HepG2 (cell line): ENCODE data around the gene ZDHHC19. TPM values are rescaled to one million over a fixed set of nuclear protein-coding genes. Genes with fewer than 3 reads are reported as not detected.

Experiments
- DPF2 ChIP-seq: sonication (generic); formaldehyde crosslinking; IDR thresholded peaks from 2 replicates; pipeline ENCODE4 v1.4.0; 2020; ENCODE audit warnings: mild to moderate bottlenecking, low read depth, missing genetic modification reagents, borderline replicate concordance
- FOXK2 ChIP-seq: fragments of 450-650 bp; IDR thresholded peaks from 2 replicates; pipeline ENCODE4 v1.6.1; 2016
- IRX3 ChIP-seq: sonication (generic); formaldehyde crosslinking; IDR thresholded peaks from 2 replicates; pipeline ENCODE4 v1.8.1; 2023; ENCODE audit warnings: mild to moderate bottlenecking, low read depth, missing genetic modification reagents, borderline replicate concordance
- NFIB ChIP-seq: sonication (generic); formaldehyde crosslinking; IDR thresholded peaks from 2 replicates; pipeline ENCODE4 v1.9.0; 2021; ENCODE audit warnings: missing genetic modification reagents, mild to moderate bottlenecking, borderline replicate concordance
- ONECUT2 ChIP-seq: sonication (generic); formaldehyde crosslinking; IDR thresholded peaks from 2 replicates; pipeline ENCODE4 v1.4.0; 2020; ENCODE audit warnings: missing genetic modification reagents
- RFXANK ChIP-seq: IDR thresholded peaks from 2 replicates; pipeline ENCODE4 v1.6.1; 2016
- SRSF4 ChIP-seq: fragments of 200-400 bp; formaldehyde crosslinking; IDR thresholded peaks from one replicate; pipeline ENCODE4 v1.6.1; 2018; ENCODE audit warnings: mild to moderate bottlenecking, low read depth, low read length, moderate library complexity; ENCODE audit not compliant: poor library complexity, severe bottlenecking
- SRY ChIP-seq: sonication (generic); formaldehyde crosslinking; IDR thresholded peaks from 2 replicates; pipeline ENCODE4 v1.8.0; 2022; ENCODE audit warnings: mild to moderate bottlenecking, missing genetic modification reagents
- ZFP36L1 ChIP-seq: sonication (generic); formaldehyde crosslinking; IDR thresholded peaks from 2 replicates; pipeline ENCODE4 v1.8.0; 2022; ENCODE audit warnings: mild to moderate bottlenecking, missing genetic modification reagents, moderate library complexity
- ZFP37 ChIP-seq: sonication (generic); formaldehyde crosslinking; IDR thresholded peaks from 2 replicates; pipeline ENCODE4 v1.4.0; 2020; ENCODE audit warnings: missing genetic modification reagents, borderline replicate concordance
- ZFP82 ChIP-seq: sonication (generic); formaldehyde crosslinking; IDR thresholded peaks from 2 replicates; pipeline ENCODE4 v1.5.1; 2020; ENCODE audit warnings: mild to moderate bottlenecking, missing genetic modification reagents, borderline replicate concordance
- ZNF143 ChIP-seq: sonication (generic); formaldehyde crosslinking; IDR thresholded peaks from 2 replicates; pipeline ENCODE4 v1.4.0; 2020; ENCODE audit warnings: missing genetic modification reagents
- ZNF468 ChIP-seq: sonication (generic); formaldehyde crosslinking; IDR thresholded peaks from 2 replicates; pipeline ENCODE4 v1.8.0; 2022; ENCODE audit warnings: mild to moderate bottlenecking, moderate library complexity, missing genetic modification reagents
- ZNF484 ChIP-seq: sonication (generic); formaldehyde crosslinking; IDR thresholded peaks from 2 replicates; pipeline ENCODE4 v1.5.1; 2020; ENCODE audit warnings: mild to moderate bottlenecking, low read depth, missing genetic modification reagents, borderline replicate concordance
- ZNF7 ChIP-seq: IDR thresholded peaks from 2 replicates; pipeline ENCODE4 v1.6.1; 2016; ENCODE audit warnings: missing biosample characterization, missing genetic modification reagents
- ZNF768 ChIP-seq: sonication (generic); formaldehyde crosslinking; IDR thresholded peaks from 2 replicates; pipeline ENCODE4 v1.4.0; 2020; ENCODE audit warnings: missing genetic modification reagents
- ZNF782 ChIP-seq: sonication (generic); formaldehyde crosslinking; IDR thresholded peaks from 2 replicates; pipeline ENCODE4 v1.4.0; 2020; ENCODE audit warnings: missing genetic modification reagents, mild to moderate bottlenecking, borderline replicate concordance
- polyA plus RNA-seq, 8 experiments: library from polyadenylated mRNA; depleted of rRNA in 3 of 8; stranded (reverse) in 7 of 8; unstranded in 1 of 8; fragments of >200 nt; fragmentation: Illumina TruSeq in 4 of 8; extraction: Trizol in 4 of 8; gene quantifications; 2 replicates each; pipeline versions ENCODE4 v1.2.1 to v1.2.3, GENCODE V29; 2011 to 2016; ENCODE audit warnings: low read depth in 4 of 8, missing spikeins in 1 of 8, mixed read lengths in 1 of 8; ENCODE audit not compliant: insufficient read depth in 1 of 8
- total RNA-seq, 5 experiments: library from RNA; depleted of rRNA; stranded (reverse); fragments of >200 nt; fragmentation: Illumina TruSeq; extraction: Trizol; gene quantifications; 2 replicates each; pipeline ENCODE4 v1.2.3, GENCODE V29; 2016; ENCODE audit warnings: low read depth in 1 of 5
- TF ChIP-seq, protein P1 (sequence below): sonication (generic); formaldehyde crosslinking; conservative IDR thresholded peaks from 2 replicates; pipeline ENCODE4 v1.4.0; 2020; ENCODE audit warnings: missing genetic modification reagents
- TF ChIP-seq, protein P2 (sequence below): sonication (generic); formaldehyde crosslinking; IDR thresholded peaks from 2 replicates; pipeline ENCODE4 v1.4.0; 2020; ENCODE audit warnings: mild to moderate bottlenecking, missing genetic modification reagents, borderline replicate concordance
- TF ChIP-seq, protein P3 (sequence below): sonication (generic); formaldehyde crosslinking; IDR thresholded peaks from 2 replicates; pipeline ENCODE4 v1.4.0; 2020; ENCODE audit warnings: missing genetic modification reagents
- TF ChIP-seq, protein P4 (sequence below): sonication (generic); IDR thresholded peaks from 2 replicates; pipeline ENCODE4 v1.6.1; 2016; ENCODE audit warnings: low read depth, borderline replicate concordance

The ZDHHC19 gene
- total and polyA plus RNA-seq, 2 of the 13 experiments (the other 11 are each of a cell fraction or from before 2014, with no cell fraction given), result 0.22 to 0.53 TPM

DNA sequence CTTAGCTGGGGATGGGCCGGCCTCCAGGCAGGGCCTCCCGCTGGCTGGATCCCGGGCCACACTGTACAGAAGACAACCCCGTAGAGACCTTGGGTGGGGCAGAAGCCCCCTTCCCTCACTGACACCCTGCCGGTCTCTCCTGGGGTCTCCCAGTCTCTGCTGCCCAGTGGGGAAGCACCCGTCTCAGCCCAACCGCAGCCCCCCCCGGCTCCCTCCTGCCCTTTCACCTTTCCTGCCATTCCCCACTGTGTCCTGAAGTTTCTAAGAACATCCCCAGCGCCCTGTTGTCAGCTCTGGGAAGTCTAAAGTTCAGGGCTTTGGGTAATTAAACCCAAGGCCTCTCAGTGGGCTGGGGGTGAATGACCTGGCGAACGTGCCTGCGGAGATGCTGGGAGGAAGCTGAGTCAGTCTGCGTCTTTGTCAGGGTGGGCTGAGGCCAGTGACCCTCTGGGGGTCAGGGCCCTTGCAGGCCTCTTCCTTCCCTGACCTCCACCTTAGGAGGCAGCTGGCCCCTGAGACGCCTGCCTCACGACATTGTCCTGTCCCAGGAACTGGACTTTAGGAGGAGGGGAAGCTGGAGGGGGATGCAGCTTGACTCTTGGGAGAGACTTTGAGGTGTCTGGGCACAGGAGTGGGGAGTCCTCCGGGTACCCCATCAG, 3.7 kb upstream of the ZDHHC19 start (continued):
- TF ChIP-seq, protein P1, sequence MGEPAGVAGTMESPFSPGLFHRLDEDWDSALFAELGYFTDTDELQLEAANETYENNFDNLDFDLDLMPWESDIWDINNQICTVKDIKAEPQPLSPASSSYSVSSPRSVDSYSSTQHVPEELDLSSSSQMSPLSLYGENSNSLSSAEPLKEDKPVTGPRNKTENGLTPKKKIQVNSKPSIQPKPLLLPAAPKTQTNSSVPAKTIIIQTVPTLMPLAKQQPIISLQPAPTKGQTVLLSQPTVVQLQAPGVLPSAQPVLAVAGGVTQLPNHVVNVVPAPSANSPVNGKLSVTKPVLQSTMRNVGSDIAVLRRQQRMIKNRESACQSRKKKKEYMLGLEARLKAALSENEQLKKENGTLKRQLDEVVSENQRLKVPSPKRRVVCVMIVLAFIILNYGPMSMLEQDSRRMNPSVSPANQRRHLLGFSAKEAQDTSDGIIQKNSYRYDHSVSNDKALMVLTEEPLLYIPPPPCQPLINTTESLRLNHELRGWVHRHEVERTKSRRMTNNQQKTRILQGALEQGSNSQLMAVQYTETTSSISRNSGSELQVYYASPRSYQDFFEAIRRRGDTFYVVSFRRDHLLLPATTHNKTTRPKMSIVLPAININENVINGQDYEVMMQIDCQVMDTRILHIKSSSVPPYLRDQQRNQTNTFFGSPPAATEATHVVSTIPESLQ (CRISPR knock-in tag), result no peak; the same call in 1 of the 2 replicates
- TF ChIP-seq ZFP36L1 (CRISPR knock-in tag) (no peak), RFXANK (no peak), SRY (CRISPR knock-in tag) (no peak; the same call in 1 of the 2 replicates), ZNF468 (CRISPR knock-in tag) (no peak), ZNF143 (CRISPR knock-in tag) (0 out of 2 replicates have a peak, but pooled peaks have one; percentile 29), ZNF7 (CRISPR knock-in tag) (no peak), FOXK2 (no peak), NFIB (CRISPR knock-in tag) (no peak), DPF2 (CRISPR knock-in tag) (peak; percentile 88; the same call in 1 of the 2 replicates), IRX3 (CRISPR knock-in tag) (no peak; the same call in 1 of the 2 replicates), ONECUT2 (CRISPR knock-in tag) (no peak), ZFP37 (CRISPR knock-in tag) (peak; percentile 59; the same call in 1 of the 2 replicates), ZNF484 (CRISPR knock-in tag) (no peak), ZNF782 (CRISPR knock-in tag) (no peak), ZNF768 (no peak), ZFP82 (peak; percentile 17; the same call in 1 of the 2 replicates), SRSF4 (no peak)
- TF ChIP-seq, protein P2, sequence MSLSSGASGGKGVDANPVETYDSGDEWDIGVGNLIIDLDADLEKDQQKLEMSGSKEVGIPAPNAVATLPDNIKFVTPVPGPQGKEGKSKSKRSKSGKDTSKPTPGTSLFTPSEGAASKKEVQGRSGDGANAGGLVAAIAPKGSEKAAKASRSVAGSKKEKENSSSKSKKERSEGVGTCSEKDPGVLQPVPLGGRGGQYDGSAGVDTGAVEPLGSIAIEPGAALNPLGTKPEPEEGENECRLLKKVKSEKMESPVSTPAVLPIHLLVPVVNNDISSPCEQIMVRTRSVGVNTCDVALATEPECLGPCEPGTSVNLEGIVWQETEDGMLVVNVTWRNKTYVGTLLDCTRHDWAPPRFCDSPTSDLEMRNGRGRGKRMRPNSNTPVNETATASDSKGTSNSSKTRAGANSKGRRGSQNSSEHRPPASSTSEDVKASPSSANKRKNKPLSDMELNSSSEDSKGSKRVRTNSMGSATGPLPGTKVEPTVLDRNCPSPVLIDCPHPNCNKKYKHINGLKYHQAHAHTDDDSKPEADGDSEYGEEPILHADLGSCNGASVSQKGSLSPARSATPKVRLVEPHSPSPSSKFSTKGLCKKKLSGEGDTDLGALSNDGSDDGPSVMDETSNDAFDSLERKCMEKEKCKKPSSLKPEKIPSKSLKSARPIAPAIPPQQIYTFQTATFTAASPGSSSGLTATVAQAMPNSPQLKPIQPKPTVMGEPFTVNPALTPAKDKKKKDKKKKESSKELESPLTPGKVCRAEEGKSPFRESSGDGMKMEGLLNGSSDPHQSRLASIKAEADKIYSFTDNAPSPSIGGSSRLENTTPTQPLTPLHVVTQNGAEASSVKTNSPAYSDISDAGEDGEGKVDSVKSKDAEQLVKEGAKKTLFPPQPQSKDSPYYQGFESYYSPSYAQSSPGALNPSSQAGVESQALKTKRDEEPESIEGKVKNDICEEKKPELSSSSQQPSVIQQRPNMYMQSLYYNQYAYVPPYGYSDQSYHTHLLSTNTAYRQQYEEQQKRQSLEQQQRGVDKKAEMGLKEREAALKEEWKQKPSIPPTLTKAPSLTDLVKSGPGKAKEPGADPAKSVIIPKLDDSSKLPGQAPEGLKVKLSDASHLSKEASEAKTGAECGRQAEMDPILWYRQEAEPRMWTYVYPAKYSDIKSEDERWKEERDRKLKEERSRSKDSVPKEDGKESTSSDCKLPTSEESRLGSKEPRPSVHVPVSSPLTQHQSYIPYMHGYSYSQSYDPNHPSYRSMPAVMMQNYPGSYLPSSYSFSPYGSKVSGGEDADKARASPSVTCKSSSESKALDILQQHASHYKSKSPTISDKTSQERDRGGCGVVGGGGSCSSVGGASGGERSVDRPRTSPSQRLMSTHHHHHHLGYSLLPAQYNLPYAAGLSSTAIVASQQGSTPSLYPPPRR (CRISPR knock-in tag), result peak; percentile 87
- TF ChIP-seq, protein P3, sequence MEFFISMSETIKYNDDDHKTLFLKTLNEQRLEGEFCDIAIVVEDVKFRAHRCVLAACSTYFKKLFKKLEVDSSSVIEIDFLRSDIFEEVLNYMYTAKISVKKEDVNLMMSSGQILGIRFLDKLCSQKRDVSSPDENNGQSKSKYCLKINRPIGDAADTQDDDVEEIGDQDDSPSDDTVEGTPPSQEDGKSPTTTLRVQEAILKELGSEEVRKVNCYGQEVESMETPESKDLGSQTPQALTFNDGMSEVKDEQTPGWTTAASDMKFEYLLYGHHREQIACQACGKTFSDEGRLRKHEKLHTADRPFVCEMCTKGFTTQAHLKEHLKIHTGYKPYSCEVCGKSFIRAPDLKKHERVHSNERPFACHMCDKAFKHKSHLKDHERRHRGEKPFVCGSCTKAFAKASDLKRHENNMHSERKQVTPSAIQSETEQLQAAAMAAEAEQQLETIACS (CRISPR knock-in tag), result no peak
- TF ChIP-seq, protein P4, sequence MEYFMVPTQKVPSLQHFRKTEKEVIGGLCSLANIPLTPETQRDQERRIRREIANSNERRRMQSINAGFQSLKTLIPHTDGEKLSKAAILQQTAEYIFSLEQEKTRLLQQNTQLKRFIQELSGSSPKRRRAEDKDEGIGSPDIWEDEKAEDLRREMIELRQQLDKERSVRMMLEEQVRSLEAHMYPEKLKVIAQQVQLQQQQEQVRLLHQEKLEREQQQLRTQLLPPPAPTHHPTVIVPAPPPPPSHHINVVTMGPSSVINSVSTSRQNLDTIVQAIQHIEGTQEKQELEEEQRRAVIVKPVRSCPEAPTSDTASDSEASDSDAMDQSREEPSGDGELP, result peak; percentile 69; the same call in 1 of the 2 replicates
